Gastrocnemius medialis (tissue), 4 donors: ENCODE measurements around the gene PIAS4.

ENCODE experiments used
- CTCF ChIP-seq, 5 experiments: fragments of 450-650 bp in 3 of 5; fragments of 200-600 bp in 2 of 5; sonication (generic) in 2 of 5; IDR thresholded peaks in 4 of 5; conservative IDR thresholded peaks in 1 of 5; 1 replicate in 4 of 5; 2 replicates in 1 of 5; pipeline ENCODE4 v1.5.1; 2016 to 2019; ENCODE audit warnings: antibody characterized with exemption in 5 of 5, mild to moderate bottlenecking in 3 of 5, moderate library complexity in 3 of 5
- POLR2A ChIP-seq, 2 donors: fragments of 450-650 bp; IDR thresholded peaks; one replicate each; pipeline ENCODE4 v1.6.1; 2017; ENCODE audit warnings: antibody characterized with exemption in 2 of 2, mild to moderate bottlenecking in 2 of 2, moderate library complexity in 2 of 2

DNA sequence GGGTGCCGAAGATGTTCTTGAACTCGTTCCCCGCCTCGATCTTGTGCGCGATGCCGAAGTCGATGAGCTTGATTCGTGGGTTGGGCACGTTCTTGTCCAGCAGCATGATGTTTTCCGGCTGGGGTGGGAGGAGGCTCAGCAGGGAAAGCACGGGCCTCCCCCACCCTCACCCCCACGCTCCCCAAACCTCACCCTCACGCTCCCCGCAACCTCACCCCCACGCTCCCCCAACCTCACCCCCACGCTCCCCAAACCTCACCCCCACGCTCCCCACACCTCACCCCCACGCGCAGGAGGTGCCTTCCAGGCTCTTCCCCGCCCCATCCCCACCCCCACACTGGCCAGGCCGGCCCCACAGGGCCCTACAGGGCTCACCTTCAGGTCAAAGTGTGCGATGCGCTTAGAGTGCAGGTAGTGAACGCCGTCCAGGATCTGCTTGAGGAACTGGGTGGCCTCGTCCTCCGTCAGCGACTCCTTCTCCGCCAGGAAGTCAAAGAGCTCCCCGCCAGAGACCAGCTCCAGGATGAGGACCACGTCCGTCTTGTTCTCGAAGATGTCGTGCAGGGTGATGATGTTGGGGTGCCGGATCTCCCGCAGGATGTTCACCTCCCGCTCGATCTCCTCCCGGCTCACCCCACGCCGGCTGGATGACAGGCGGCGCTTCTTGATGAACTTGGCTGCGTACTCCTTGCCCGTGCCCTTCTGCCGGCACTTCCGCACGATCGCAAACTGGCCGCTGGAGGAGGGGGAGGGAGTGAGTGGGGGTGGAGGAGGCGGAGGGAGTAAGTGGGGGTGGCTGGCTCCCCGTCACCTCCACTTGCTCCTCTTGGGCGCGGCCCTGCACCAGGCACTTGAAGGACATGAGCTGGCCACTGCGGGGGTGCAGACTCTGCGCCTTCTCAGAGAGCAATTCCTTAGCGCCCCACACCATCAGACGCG is 43.0 kb upstream of the PIAS4 start:
- TF ChIP-seq CTCF (IDR thresholded peaks at IDR 0.05 in 4 of 5, conservative IDR thresholded peaks at IDR 0.05 in 1 of 5) (no peak), POLR2A (IDR thresholded peaks at IDR 0.05) (no peak)
